Epidermal melanocyte (primary cell): Measurements from ENCODE around the gene ASCC1.

ENCODE experiments used
- DNase-seq: peaks from one replicate; pipeline ENCODE4 v3.0.0; 2011; ENCODE audit warnings: low spot score; ENCODE audit not compliant: insufficient read length

ASCC1 gene, protein sequence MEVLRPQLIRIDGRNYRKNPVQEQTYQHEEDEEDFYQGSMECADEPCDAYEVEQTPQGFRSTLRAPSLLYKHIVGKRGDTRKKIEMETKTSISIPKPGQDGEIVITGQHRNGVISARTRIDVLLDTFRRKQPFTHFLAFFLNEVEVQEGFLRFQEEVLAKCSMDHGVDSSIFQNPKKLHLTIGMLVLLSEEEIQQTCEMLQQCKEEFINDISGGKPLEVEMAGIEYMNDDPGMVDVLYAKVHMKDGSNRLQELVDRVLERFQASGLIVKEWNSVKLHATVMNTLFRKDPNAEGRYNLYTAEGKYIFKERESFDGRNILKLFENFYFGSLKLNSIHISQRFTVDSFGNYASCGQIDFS

DNA sequence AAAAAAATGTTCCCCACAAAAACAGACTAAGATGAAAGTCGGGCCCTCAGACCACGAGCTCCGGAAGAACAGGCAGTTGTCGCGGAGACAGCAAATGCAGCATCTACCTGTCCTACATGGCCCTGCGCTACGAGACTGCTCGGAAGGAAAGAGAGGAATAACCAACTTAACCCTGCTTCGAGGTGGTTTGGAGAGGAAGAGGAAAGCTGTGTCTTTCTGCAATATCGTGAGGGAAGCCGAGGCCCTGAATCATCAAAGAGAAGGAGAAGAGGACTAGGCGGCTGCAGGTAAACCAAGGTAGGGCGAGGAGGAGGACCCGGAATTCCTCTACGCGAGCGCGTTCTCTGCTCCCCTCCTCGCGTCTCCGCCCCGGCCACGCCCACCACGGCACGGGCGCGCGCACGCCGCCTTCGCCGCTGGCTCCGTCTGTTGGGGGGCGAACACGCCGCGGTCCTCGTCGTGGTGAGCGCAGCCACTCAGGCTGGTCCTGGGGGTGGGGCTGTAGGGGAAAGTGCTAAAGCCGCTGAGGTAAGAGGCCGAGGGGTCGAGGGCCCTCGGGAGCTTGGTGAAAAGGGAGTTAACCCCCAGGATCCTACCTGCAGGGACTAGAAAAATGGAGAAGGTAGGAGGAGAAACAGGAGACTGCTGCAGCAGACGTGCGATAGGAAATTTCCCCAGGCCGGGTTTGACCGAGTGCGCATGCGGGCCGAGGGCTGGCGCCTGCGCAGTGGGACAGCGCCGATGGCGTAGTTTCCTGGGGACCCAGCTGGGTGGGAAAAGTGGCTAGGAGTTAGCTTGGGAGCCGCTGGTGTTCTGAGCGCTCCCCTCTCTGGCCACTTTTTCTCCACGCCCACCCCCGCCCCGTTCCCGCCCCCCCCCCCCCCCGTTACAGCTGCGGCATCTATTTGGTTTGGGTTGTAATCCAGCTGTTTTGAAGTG lies at the start of gene ASCC1, which contains the start of gene ANAPC16:
ASCC1 (minus strand) TSS at position 666 of the 939 bp plus-strand sequence. CDS start 2,978 bp downstream, outside the sequence.
ANAPC16 (plus strand) TSS at position 402 of the 939 bp plus-strand sequence. CDS start 7,903 bp downstream, outside the sequence.
- peak; percentile 50 for DNase-seq

DNA sequence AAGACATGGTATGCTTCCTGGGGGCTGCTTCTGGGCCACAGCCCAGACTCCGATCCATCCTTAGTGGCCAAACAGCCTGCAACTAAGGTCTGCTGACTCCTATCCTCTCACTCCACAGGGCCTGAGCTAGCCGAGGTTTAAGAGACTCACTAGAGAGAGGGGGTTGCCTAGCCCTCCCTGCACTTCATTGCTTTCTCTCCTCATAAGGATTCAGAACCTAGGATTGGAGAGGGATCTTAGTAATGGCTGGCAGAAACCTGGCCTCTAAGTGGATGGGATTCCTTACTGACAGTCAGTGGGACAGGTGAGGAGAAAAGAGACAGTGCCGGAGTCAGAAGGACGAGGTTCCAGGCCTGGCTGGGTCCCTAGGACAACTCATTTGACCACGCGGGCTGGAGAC lies 49.4 kb upstream of the ASCC1 start:
- no peak for DNase-seq

DNA sequence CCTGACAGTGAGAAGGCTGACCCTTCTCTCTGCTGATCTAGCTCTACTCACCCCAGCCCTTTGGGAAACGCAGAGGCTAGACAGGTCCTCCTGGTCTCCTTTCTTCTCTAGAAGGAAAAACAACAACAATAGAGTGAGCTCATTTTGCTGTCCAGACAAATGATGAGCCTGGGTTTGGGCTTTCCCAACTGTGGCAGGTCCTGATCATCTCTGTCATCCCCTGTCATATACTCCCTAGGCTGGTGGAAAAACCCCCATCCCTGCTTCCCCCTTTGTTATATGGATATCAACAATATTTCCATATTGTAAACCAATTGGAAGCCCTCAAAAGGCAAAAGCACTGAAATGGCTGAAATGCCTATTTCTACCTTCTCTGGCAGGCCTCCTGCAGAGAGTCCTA lies 48.5 kb upstream of the ASCC1 start:
- no peak for DNase-seq

DNA sequence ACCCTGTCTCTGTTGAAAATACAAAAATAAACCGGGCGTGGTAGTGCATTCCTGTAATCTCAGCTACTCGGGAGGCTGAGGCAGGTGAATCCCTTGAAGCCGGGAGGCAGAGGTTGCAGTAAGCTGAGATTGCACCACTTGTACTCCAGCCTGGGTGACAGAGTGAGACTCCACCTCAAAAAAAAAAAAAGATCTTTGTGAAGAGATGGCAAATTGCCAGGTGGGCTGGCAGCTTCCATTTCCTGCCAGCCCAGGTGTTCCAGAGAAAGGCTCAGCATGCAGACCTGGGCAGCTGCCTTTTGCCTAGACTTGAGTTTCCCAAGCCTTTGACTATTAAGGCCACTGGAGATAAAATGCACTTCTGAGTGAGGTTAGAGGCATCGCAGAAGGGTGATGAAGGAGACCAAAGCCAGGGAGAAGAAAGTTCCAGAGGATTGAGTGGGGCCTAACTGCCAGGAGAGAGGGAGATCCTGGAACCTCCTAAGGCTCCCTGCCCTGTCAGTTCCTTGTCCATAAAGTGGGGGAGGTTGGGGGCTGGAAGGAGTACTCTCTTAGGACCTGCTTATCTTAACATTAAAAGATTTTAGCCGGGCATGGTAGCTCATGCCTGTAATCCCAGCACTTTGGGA lies 47.7 kb upstream of the ASCC1 start:
- DNase-seq: no peak

DNA sequence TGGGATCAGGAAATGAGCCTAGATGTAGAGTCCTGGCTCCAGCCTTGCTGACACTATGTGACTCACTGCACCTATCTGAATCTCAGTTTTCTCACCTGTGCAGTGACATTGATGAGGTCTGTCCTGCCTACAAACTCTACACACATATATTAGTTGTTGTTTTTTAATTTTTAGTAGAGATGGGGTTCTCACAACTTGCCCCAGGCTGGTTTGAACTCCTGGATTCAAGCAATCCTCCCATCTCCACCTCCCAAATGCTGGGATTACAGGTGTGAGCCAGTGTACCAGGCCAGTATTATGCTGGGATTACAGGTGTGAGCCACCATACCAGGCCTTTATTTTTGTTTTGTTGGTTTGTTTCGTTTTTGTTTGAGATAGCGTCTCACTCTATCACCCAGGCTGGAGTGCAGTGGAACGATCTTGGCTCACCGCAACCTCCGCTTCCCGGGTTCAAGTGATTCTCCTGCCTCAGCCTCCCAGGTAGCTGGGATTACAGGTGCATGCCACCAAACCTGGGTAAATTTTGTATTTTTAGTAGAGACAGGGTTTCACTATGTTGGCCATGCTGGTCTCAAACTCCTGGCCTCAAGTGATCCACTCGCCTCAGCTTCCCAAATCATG lies 45.8 kb upstream of the ASCC1 start:
- no peak for DNase-seq

DNA sequence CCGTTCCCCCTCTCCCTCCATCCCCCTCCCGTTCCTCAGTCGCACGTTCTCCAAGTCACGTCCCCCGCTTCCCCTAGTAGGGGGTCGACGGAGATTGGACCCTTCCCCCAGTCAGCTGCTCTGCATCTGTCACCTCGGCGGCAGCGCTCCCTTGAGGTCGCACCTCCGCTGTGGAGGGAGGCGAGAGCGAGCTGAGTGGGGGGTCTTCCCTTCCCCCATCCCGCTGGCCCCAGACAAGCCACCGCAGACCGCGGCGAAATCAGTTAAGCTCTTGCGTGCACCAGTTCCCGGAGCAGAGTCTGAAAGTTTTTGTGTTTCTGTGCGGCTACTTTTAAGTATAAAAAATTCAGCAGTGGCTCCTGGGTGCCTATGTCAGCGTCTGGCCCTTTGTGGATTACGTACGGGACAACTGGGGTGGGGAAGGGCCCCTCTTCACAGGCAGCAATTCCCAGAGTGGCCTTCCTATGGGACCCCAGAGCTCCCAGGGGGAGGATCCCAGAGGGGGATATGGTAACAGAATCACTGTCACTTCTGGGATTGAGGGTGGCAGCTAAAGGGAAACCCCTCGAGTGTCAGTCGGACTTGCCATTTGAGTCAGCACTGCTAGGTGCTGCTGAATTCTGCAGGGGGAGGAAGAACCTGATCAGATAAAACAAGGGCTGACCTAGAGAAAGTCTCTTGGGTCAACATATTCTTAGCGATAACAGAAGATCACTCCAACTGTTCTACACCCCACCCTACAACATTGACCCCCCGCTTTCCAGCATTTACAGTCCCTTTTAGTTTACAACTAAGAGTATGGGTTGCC lies 45.1 kb upstream of the ASCC1 start:
- no peak for DNase-seq

DNA sequence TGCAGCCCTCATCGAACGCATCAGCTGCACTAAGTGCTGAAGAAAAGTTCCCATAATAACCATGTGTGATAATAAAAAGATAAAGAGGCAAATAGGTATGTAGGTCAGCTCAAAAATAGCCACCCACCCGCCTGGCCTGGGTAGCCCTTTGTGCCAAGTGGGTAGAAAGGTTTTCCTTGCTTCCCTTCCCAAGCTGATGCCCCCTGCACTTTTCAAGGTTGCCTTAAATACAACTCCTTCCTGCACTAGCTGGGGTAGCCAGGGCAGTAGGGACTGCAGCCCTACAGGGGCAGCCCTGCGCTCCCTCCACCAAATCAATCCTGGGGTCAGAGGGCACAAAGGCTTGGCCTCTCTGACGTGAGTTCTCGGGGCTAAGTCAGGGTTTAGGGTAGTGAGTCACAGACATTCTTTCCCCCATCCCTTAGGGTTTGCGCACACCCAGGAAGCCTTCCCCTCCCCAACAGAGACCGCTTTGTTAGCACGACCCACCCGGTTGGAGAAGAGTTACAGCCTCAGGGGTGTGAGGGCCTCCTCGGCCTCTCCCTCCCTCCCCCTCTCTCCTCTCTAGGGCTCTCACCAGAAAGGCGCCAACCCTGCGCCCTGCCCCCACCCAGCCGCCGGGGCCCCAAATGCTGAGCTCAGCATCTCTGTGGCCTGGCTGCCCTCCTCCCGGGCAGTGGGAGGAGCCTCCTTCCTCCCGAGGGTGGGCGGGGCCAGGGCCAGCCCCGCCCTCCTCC lies 44.3 kb upstream of the ASCC1 start:
- peak; percentile 77 for DNase-seq

DNA sequence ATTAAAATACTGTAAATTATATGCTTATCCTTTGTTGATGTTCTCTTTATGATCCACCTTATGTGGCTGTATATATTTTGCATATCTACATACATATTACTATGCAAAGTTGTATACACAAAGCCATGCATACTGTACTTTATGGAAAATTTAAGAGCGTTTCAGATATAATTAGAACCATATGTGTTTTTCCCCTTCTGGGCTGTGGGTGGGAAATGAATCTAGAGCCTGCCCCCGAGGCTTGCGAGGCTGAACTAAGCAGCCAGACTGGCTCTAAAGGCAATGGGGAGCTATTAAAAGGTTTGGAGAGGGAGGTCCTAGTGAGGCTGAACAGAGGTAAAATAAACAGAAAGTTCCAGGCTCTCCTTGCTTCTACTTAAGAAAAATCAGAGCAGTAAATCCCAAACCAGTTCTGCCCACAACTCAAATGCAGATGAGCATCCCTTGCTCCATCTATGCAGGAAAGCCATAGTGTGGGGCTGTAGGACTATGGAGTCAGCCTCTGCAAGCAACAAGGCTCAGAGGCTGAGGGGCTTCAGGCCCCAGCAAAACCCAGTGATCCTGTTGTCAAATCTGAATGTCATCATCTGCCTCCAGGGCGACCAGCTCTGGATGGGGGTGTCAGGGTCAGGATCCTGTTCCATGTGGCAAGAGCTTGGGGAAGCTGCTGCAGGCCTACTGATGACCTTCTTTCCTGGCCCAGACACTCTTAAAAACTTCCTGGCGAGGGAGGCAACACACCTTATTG lies 43.6 kb upstream of the ASCC1 start:
- no peak for DNase-seq

DNA sequence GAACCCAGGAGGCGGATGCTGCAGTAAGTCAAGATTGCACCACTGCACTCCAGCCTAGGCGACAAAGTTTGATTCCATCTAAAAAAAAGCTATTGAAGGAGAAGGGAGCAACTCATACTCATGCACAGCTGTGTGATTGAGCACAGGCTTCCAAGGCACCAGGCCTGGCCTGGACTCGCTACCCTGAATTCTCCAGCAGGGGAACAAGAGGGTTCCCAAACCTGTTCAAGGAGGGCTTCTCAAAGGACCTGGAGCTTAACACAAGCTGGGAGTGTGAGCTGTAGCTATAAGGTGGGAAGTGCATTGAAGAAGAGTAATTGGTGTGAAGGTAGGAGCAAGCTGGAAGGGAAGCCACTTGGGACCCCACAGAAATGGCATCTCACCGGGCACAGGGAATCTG lies 42.5 kb upstream of the ASCC1 start:
- DNase-seq: no peak

DNA sequence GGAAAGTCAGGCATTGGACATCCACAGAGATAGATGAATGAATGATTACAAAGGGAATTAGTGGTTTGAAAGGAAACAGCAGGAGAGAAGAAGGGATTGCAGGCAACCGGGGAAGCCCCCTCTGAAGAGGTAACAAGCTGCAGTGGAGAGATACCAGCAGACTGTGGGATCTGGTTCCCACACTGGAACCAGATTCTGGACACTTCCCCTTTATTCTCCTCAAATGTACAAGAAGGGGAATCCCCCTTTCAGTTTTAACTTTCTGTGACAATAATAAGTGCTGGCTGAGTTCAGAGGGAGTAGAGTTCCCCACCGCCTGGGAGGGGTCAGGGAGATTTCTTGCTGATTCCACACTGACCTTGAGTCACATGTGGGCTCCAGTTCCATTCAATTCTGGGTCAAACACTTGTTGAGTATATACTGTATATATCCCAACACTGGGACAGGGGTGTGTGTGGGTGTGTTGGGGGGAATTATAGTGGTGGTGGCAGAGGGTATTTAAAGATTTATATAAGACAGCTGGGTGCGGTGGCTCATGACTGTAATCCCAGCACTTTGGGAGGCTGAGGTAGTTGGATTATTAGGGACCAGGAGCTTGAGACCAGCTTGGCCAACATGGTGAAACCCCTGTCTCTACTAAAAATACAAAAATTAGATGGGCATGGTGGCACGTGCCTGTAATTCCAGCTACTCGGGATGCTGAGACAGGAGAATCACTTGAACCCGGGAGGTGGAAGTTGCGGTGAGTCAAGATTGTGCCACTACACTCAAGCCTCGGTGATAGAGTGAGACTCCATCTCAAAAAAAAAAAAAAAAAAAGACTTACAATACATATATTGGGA lies 41.2 kb upstream of the ASCC1 start:
- no peak for DNase-seq

DNA sequence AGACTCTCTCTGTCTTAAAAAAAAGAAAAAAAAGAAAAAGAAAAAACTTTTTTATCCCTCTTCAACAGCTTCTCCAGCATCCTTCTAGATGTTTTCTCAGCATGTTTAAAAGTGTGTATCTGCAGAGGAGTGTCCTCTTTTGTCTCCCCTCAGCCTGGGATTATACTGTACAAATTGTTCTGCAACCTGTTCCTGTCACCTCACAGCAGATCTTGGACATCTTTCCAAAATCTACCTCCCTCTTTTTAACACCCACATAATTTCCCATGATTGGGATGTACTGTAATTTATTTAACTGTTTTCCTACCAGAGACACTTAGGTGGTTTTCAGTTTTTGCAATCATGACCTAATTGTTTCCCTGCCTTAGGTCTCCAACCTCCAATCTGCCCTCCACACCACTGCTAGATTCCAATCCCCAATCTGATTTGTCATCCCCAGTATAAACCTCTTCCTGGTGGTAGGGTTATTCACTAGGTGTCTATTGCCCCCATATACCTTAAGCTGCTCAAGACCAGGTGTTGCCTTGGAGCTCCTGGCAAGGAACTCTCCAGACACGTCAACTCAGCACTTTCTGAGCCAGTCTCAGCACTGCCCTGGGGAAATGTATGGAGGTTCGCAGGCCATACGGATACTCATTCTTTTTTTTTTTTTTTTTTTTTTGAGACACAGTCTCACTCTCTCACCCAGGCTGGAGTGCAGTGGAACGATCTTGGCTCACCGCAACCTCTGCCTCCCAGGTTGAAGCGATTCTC lies 40.1 kb upstream of the ASCC1 start:
- no peak for DNase-seq

DNA sequence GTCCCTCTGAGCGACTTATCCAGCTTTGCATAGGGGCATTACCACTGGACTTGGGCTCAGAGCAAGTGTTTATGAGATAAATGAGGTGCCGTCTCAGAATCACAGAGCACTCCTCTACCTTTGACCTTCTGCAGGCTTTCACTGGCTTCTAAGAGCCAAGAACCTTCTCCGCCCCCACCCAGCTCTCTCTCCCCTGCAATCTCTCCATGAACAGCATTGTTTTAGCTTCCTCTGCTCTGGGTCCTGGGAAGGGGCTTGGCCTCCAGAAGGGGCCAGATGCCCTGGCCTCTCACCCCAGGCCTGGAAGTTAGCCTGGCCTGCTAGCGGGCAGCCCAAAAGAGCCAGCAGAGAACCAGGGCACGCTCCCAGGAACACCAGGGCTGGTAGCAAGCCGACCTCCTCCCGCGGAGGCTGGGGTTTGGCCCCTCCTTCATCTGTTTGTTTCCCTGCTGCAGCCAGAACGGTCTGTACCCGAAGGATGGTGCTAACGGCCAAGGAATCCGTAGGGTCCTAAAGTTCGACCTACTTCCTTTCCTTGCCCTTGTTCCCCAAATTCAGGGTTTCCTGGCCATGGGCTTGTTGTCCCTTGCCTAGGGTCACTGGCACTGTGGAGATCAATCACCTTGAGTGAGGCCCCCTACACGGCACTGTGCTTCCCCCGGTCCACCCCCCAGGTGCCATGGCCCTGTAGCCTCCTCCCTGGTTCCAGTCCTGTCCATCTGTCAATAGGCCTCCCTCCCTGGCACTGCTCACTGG lies 38.9 kb upstream of the ASCC1 start:
- DNase-seq: peak; percentile 78

DNA sequence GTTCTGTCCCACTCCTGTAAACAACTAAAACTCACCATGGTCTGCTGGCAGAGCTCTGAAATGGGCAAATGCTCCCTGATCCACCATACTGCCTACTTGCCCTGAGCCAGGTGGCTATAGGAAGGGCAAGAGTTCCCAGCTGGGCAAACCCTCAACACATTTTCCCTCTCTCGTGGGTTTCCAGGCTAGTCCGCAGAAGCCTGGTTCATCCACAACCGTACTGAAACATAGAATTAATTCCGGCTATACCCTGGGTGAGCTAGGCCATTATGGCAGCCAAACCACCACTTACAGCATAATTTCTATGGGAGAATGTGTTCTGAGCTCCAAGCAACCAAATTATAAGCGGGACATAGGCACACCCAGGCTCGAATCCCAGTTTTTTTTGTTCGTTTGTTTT lies 37.5 kb upstream of the ASCC1 start:
- no peak for DNase-seq

DNA sequence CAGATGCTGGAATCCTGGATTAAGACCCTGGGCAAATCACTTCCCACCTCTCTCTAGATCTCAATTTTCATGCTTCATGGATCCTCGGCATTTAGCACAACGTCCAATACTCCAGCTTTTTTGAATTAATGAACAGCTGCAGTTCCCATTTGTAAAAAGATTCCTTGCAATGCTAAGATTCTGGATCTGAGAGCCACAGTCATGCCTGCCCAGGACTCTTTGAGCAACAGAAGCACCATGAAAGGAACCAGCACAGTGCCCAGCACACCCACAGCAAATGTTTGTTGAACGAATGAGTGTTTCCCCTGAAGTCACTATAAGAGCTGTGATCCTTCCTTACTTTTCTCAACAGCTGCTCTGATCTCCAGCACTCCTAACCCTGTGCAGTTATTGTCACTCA lies 36.9 kb upstream of the ASCC1 start:
- DNase-seq: no peak

DNA sequence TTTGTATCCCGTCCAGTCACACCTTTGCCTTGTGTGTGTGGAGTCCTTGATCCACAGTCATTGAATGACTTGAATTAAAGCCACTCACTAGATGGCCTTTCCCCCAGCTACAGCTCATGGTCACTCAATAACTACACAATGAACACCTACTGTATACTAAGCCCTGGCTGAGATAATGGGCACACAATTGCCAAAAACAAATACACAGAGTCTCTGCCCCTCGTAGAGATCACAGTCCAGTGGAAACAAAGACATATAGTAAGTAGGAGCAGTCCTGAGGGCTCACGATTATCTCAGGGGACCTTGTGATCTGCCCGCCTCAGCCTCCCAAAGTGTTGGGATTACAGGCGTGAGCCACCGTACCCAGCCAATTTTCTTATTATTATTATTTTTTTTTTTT lies 35.6 kb upstream of the ASCC1 start:
- no peak for DNase-seq

DNA sequence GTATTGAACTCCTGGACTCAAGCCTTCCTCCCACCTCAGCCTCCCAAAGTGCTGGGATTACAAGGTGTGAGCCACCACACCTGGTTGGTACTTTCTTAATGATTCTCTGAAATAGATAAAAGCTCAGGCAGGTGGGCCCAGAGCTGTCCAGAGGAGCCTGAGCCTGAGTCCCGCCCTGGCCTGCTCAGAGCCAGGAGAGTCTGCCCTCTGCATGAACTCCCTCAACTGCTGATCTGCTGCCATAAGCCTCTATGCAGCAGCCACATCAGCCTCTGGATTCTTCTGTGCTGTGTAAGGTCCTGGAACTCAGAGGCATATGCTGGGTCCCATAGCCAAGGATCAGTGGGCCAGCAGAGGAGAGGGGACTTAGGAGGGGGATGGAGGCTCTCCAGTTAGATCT lies 34.6 kb upstream of the ASCC1 start:
- DNase-seq: no peak
